ENCODE results near the gene MICALL2. TPM values are rescaled to one million over a fixed set of nuclear protein-coding genes. Genes with fewer than 3 reads are reported as not detected.

Gene MICALL2
- total and polyA plus RNA-seq, 3 donors from 2014 or later, result 13.4 to 39.4 (median 29.4) TPM

GRCh38 chr7:1430056-1430845 is 29.0 kb downstream of the MICALL2 start:
- H3K27ac ChIP-seq, result no peak overlapping the region
- no peaks in the 10 kb centered on the region for H3K27me3 ChIP-seq
- DNase-seq, result no peak
- 70 to 84% methylated on average over 12 to 29 of the region's 32 CpGs for WGBS, 2 donors
- H3K36me3 ChIP-seq (ENCODE audit: low read depth, missing control alignments), result no peaks in the 10 kb centered on the region
- H3K9me3 ChIP-seq, result no peaks in the 10 kb centered on the region
- H3K4me1 ChIP-seq, result no peaks in the 10 kb centered on the region
- H3K4me3 ChIP-seq, result no peak overlapping the region
- TF ChIP-seq CTCF (IDR thresholded peaks at IDR 0.05) (no peak), POLR2A (IDR thresholded peaks at IDR 0.05) (no peak)
- intact Hi-C loops (cut with DNase I; ENCODE audit: low total_unique reads), result no loop called here

- no peak overlapping the region for H3K27ac ChIP-seq
- H3K27me3 ChIP-seq, result no peaks in the 10 kb centered on the region
- H3K9me3 ChIP-seq, result no peaks in the 10 kb centered on the region
- no peaks in the 10 kb centered on the region for H3K4me1 ChIP-seq
- H3K36me3 ChIP-seq (ENCODE audit: low read depth, missing control alignments), result no peaks in the 10 kb centered on the region
- DNase-seq, result no peak
- intact Hi-C loops (cut with DNase I; ENCODE audit: low total_unique reads), result no loop called here
- 52 to 65% methylated on average over 9 to 20 of the region's 20 CpGs for WGBS, 2 donors
- H3K4me3 ChIP-seq, result no peak overlapping the region
- TF ChIP-seq CTCF (IDR thresholded peaks at IDR 0.05) (no peak), POLR2A (IDR thresholded peaks at IDR 0.05) (no peak)
Measured at GRCh38 chr7:1428941-1429501, 30.2 kb downstream of the MICALL2 start.

- Histone ChIP-seq H3K4me1 (no peaks in the 10 kb centered on the region), H3K27me3 (no peaks in the 10 kb centered on the region), H3K4me3 (no peak overlapping the region), H3K27ac (no peak overlapping the region), H3K9me3 (no peaks in the 10 kb centered on the region), H3K36me3 (ENCODE audit: low read depth, missing control alignments) (no peaks in the 10 kb centered on the region)
- intact Hi-C loops (cut with DNase I; ENCODE audit: low total_unique reads), result no loop called here
- TF ChIP-seq POLR2A (IDR thresholded peaks at IDR 0.05) (no peak), CTCF (IDR thresholded peaks at IDR 0.05) (no peak)
- no peak for DNase-seq
- WGBS, 2 donors, result 89% methylated on average over 13 of the region's 13 CpGs
Measured at GRCh38 chr7:1427064-1427657, 32.1 kb downstream of the MICALL2 start.

GRCh38 chr7:1426474-1426873 is 32.8 kb downstream of the MICALL2 start:
- intact Hi-C loops (cut with DNase I; ENCODE audit: low total_unique reads), result no loop called here
- H3K4me3 ChIP-seq, result no peak overlapping the region
- WGBS, 2 donors, result 86 to 89% methylated on average over 15 of the region's 15 CpGs
- H3K4me1 ChIP-seq, result no peaks in the 10 kb centered on the region
- H3K36me3 ChIP-seq (ENCODE audit: low read depth, missing control alignments), result no peaks in the 10 kb centered on the region
- DNase-seq, result no peak
- H3K27me3 ChIP-seq, result no peaks in the 10 kb centered on the region
- no peaks in the 10 kb centered on the region for H3K9me3 ChIP-seq
- H3K27ac ChIP-seq, result no peak overlapping the region
- TF ChIP-seq CTCF (IDR thresholded peaks at IDR 0.05), result no peak

Measured in testis (tissue), 3 donors.